HG02588 (cell line): ENCODE results near the gene GLIS1.
"Not testable (repeated sequence)": the region's sequence is repeated elsewhere in the genome, so short reads cannot be mapped to it uniquely, and the experiment has no call there.

Experiments
- ATAC-seq: cut with Tn5 transposase; IDR thresholded peaks from one replicate; pipeline ENCODE4 v1.9.1; 2021; ENCODE audit warnings: mild to moderate bottlenecking, moderate library complexity; ENCODE audit not compliant: unreplicated experiment

The GLIS1 gene

GRCh38 chr1:53572065-53572814 lies 166.7 kb downstream of the GLIS1 start:
- no peak for ATAC-seq

GRCh38 chr1:53568540-53568939 lies 170.4 kb downstream of the GLIS1 start:
- no peak for ATAC-seq

GRCh38 chr1:53567851-53568250 lies 171.1 kb downstream of the GLIS1 start:
- ATAC-seq: no peak

- no peak for ATAC-seq
Measured at GRCh38 chr1:53567450-53567849, 171.5 kb downstream of the GLIS1 start.

GRCh38 chr1:53563611-53564010 lies 175.4 kb downstream of the GLIS1 start:
- no peak for ATAC-seq

- ATAC-seq: no peak
Measured at GRCh38 chr1:53562981-53563379, 176.0 kb downstream of the GLIS1 start.

- no peak for ATAC-seq
Measured at GRCh38 chr1:53562291-53562980, 176.5 kb downstream of the GLIS1 start.

- ATAC-seq: no peak
Measured at GRCh38 chr1:53561503-53562105, 177.4 kb downstream of the GLIS1 start.

GRCh38 chr1:53560581-53561502 lies 178.1 kb downstream of the GLIS1 start:
- no peak for ATAC-seq

GRCh38 chr1:53559854-53560580 lies 178.9 kb downstream of the GLIS1 start:
- ATAC-seq: no peak

GRCh38 chr1:53559391-53559815 lies 179.6 kb downstream of the GLIS1 start:
- ATAC-seq: no peak

GRCh38 chr1:53558739-53559315 lies 180.1 kb downstream of the GLIS1 start:
- ATAC-seq: no peak

GRCh38 chr1:53557830-53558738 lies 180.9 kb downstream of the GLIS1 start:
- ATAC-seq: no peak

- no peak for ATAC-seq
Measured at GRCh38 chr1:53557369-53557768, 181.6 kb downstream of the GLIS1 start.

- no peak for ATAC-seq
Measured at GRCh38 chr1:53556657-53557227, 182.2 kb downstream of the GLIS1 start.

GRCh38 chr1:53555620-53556326 lies 183.2 kb downstream of the GLIS1 start:
- ATAC-seq: not testable (repeated sequence)

GRCh38 chr1:53554592-53555305 lies 184.2 kb downstream of the GLIS1 start:
- ATAC-seq: no peak
